Skeletal muscle satellite cell (primary cell): ENCODE measurements around the gene C19orf67.

ENCODE experiments used
- H3K27me3 ChIP-seq: 2 replicates; pipeline ENCODE4 v1.7.0; 2013; ENCODE audit warnings: low read length; ENCODE audit not compliant: control insufficient read depth, insufficient read depth
- H3K36me3 ChIP-seq: 2 replicates; pipeline ENCODE4 v1.7.0; 2013; ENCODE audit warnings: mild to moderate bottlenecking, control low read depth, low read length; ENCODE audit not compliant: insufficient read depth
- H3K4me1 ChIP-seq: 2 replicates; pipeline ENCODE4 v1.7.0; 2013; ENCODE audit warnings: low read length; ENCODE audit not compliant: control insufficient read depth, insufficient read depth
- H3K4me2 ChIP-seq: 2 replicates; pipeline ENCODE4 v1.7.0; 2013; ENCODE audit warnings: mild to moderate bottlenecking, low read length
- H3K4me3 ChIP-seq: 2 replicates; pipeline ENCODE4 v1.7.0; 2013; ENCODE audit warnings: low read length
- H3K9ac ChIP-seq: 2 replicates; pipeline ENCODE4 v1.7.0; 2013; ENCODE audit warnings: mild to moderate bottlenecking, low read depth, low read length, moderate library complexity
- H3K9me3 ChIP-seq: replicated peaks from 2 replicates; pipeline ENCODE4 v1.7.0; 2013; ENCODE audit warnings: mild to moderate bottlenecking, control low read depth, low read length

Gene C19orf67

GRCh38 chr19:14073925-14074838 is 11.4 kb downstream of the C19orf67 start:
- peak overlapping the region; percentile 74 for H3K9ac ChIP-seq
- no peaks in the 10 kb centered on the region for H3K36me3 ChIP-seq
- no peaks in the 10 kb centered on the region for H3K9me3 ChIP-seq
- H3K27me3 ChIP-seq = no peaks in the 10 kb centered on the region
- peaks cover 32% of the 10 kb centered on the region for H3K4me1 ChIP-seq
- H3K4me2 ChIP-seq = peak overlapping the region; percentile 96
- peak overlapping the region; percentile 76 for H3K4me3 ChIP-seq

- H3K9ac ChIP-seq = peak overlapping the region; percentile 74
These were observed 12.2 kb downstream of the C19orf67 start for GRCh38 chr19:14073261-14073924.

GRCh38 chr19:14072535-14073260 is 12.9 kb downstream of the C19orf67 start, which contains the start of gene MISP3:
MISP3 (plus strand) TSS chr19:14072786; CDS start chr19:14073310, 524 bp downstream.
- peak within 1 kb of the TSS; percentile 74 for H3K9ac ChIP-seq
- no peaks in the 10 kb centered on the region for H3K27me3 ChIP-seq
- H3K36me3 ChIP-seq = no peaks in the 10 kb centered on the region
- H3K4me1 ChIP-seq = peaks cover 32% of the 10 kb centered on the region
- H3K4me2 ChIP-seq = peak within 1 kb of the TSS; percentile 96
- H3K9me3 ChIP-seq = no peaks in the 10 kb centered on the region
- peak within 1 kb of the TSS; percentile 76 for H3K4me3 ChIP-seq

More at GRCh38 chr19:14073261-14073924, 12.2 kb downstream of the C19orf67 start:
- Histone ChIP-seq H3K4me2 (peak overlapping the region; percentile 96), H3K36me3 (no peaks in the 10 kb centered on the region), H3K4me3 (peak overlapping the region; percentile 76), H3K9me3 (no peaks in the 10 kb centered on the region), H3K4me1 (peaks cover 32% of the 10 kb centered on the region), H3K27me3 (no peaks in the 10 kb centered on the region)

- Histone ChIP-seq H3K9me3 (no peaks in the 10 kb centered on the region), H3K36me3 (no peaks in the 10 kb centered on the region), H3K27me3 (no peaks in the 10 kb centered on the region), H3K4me3 (no peak overlapping the region), H3K4me2 (no peak overlapping the region), H3K4me1 (peaks cover 31% of the 10 kb centered on the region), H3K9ac (no peak overlapping the region)
These were observed 15.1 kb downstream of the C19orf67 start for GRCh38 chr19:14070268-14071050.

- H3K27me3 ChIP-seq = peaks cover 4% of the 10 kb centered on the region
- H3K4me3 ChIP-seq = no peak overlapping the region
- H3K36me3 ChIP-seq = no peaks in the 10 kb centered on the region
- H3K4me2 ChIP-seq = no peak overlapping the region
- no peaks in the 10 kb centered on the region for H3K4me1 ChIP-seq
- no peaks in the 10 kb centered on the region for H3K9me3 ChIP-seq
- no peak overlapping the region for H3K9ac ChIP-seq
These were observed 19.4 kb downstream of the C19orf67 start for GRCh38 chr19:14066134-14066533.

GRCh38 chr19:14063105-14063504 is 22.5 kb downstream of the C19orf67 start:
- H3K4me1 ChIP-seq = no peaks in the 10 kb centered on the region
- no peaks in the 10 kb centered on the region for H3K9me3 ChIP-seq
- H3K27me3 ChIP-seq = peaks cover 32% of the 10 kb centered on the region
- no peaks in the 10 kb centered on the region for H3K36me3 ChIP-seq
- no peak overlapping the region for H3K9ac ChIP-seq
- no peak overlapping the region for H3K4me2 ChIP-seq
- H3K4me3 ChIP-seq = no peak overlapping the region

GRCh38 chr19:14062558-14062855 is 23.1 kb downstream of the C19orf67 start:
- H3K36me3 ChIP-seq = no peaks in the 10 kb centered on the region
- peaks cover 34% of the 10 kb centered on the region for H3K27me3 ChIP-seq
- no peaks in the 10 kb centered on the region for H3K9me3 ChIP-seq
- H3K4me1 ChIP-seq = no peaks in the 10 kb centered on the region
- H3K4me2 ChIP-seq = no peak overlapping the region
- no peak overlapping the region for H3K9ac ChIP-seq
- no peak overlapping the region for H3K4me3 ChIP-seq

- H3K9ac ChIP-seq = no peak within 1 kb of the TSS
- H3K36me3 ChIP-seq = no peaks in the 10 kb centered on the region
- no peak within 1 kb of the TSS for H3K4me3 ChIP-seq
- no peaks in the 10 kb centered on the region for H3K4me1 ChIP-seq
- no peak within 1 kb of the TSS for H3K4me2 ChIP-seq
- H3K27me3 ChIP-seq = peaks cover 34% of the 10 kb centered on the region
- H3K9me3 ChIP-seq = no peaks in the 10 kb centered on the region
These were observed 23.6 kb downstream of the C19orf67 start, which contains the start of gene PALM3 for GRCh38 chr19:14061751-14062557. PALM3 (minus strand) TSS chr19:14062076; CDS start chr19:14061980, 96 bp downstream.

GRCh38 chr19:14061081-14061749 is 24.4 kb downstream of the C19orf67 start:
- no peaks in the 10 kb centered on the region for H3K9me3 ChIP-seq
- H3K36me3 ChIP-seq = no peaks in the 10 kb centered on the region
- no peak overlapping the region for H3K4me3 ChIP-seq
- no peaks in the 10 kb centered on the region for H3K4me1 ChIP-seq
- no peak overlapping the region for H3K4me2 ChIP-seq
- no peak overlapping the region for H3K9ac ChIP-seq
- H3K27me3 ChIP-seq = peaks cover 34% of the 10 kb centered on the region

GRCh38 chr19:14059652-14060155 is 25.9 kb downstream of the C19orf67 start:
- no peaks in the 10 kb centered on the region for H3K36me3 ChIP-seq
- no peak overlapping the region for H3K9ac ChIP-seq
- H3K9me3 ChIP-seq = no peaks in the 10 kb centered on the region
- H3K4me2 ChIP-seq = no peak overlapping the region
- H3K4me3 ChIP-seq = no peak overlapping the region
- no peaks in the 10 kb centered on the region for H3K4me1 ChIP-seq
- H3K27me3 ChIP-seq = peaks cover 34% of the 10 kb centered on the region
